ENCODE measurements around the gene SPOCD1.
A peak's percentile ranks its signal among the peaks of the same experiment; 100 is the strongest.

SPOCD1 gene

GRCh38 chr1:31815752-31816500 is at the start of gene SPOCD1:
SPOCD1 (minus strand) TSS chr1:31816022; CDS start chr1:31815333, 689 bp downstream.
- DNase-seq = peak; percentile 46

GRCh38 chr1:31862071-31862470 is 46.2 kb upstream of the SPOCD1 start:
- DNase-seq = no peak

- DNase-seq = no peak
Observed at GRCh38 chr1:31861346-31861745, 45.5 kb upstream of the SPOCD1 start.

- DNase-seq = no peak
Observed at GRCh38 chr1:31860581-31860980, 44.8 kb upstream of the SPOCD1 start.

GRCh38 chr1:31859719-31860118 is 43.9 kb upstream of the SPOCD1 start:
- DNase-seq = no peak

- no peak for DNase-seq
Observed at GRCh38 chr1:31859044-31859443, 43.2 kb upstream of the SPOCD1 start.

GRCh38 chr1:31857863-31858262 is 42.0 kb upstream of the SPOCD1 start:
- DNase-seq = no peak

GRCh38 chr1:31856140-31856539 is 40.3 kb upstream of the SPOCD1 start:
- no peak for DNase-seq

- no peak for DNase-seq
Observed at GRCh38 chr1:31855038-31855845, 39.4 kb upstream of the SPOCD1 start.

GRCh38 chr1:31849653-31850052 is 33.8 kb upstream of the SPOCD1 start:
- DNase-seq = no peak

- no peak for DNase-seq
Observed at GRCh38 chr1:31848381-31848897, 32.6 kb upstream of the SPOCD1 start.

GRCh38 chr1:31846484-31846883 is 30.7 kb upstream of the SPOCD1 start:
- DNase-seq = no peak

GRCh38 chr1:31843506-31843905 is 27.7 kb upstream of the SPOCD1 start:
- no peak for DNase-seq

- no peak for DNase-seq
Observed at GRCh38 chr1:31839662-31840343, 24.0 kb upstream of the SPOCD1 start.

- DNase-seq = no peak
Observed at GRCh38 chr1:31837451-31838158, 21.8 kb upstream of the SPOCD1 start.

GRCh38 chr1:31836638-31837037 is 20.8 kb upstream of the SPOCD1 start:
- DNase-seq = no peak

- no peak for DNase-seq
Observed at GRCh38 chr1:31835415-31835814, 19.6 kb upstream of the SPOCD1 start.

- DNase-seq = no peak
Observed at GRCh38 chr1:31834501-31834900, 18.7 kb upstream of the SPOCD1 start.

GRCh38 chr1:31831397-31832378 is 15.9 kb upstream of the SPOCD1 start:
- no peak for DNase-seq

- no peak for DNase-seq
Observed at GRCh38 chr1:31830511-31830910, 14.7 kb upstream of the SPOCD1 start.

- no peak for DNase-seq
Observed at GRCh38 chr1:31830065-31830464, 14.2 kb upstream of the SPOCD1 start.
